Ecto neural progenitor cell (in vitro differentiated cells): Measurements from ENCODE around the gene SNAP47.

ENCODE experiments used
- DNase-seq: peaks from one replicate; pipeline ENCODE4 v3.0.0-alpha.2; 2018; ENCODE audit warnings: low spot score

SNAP47 gene

DNA sequence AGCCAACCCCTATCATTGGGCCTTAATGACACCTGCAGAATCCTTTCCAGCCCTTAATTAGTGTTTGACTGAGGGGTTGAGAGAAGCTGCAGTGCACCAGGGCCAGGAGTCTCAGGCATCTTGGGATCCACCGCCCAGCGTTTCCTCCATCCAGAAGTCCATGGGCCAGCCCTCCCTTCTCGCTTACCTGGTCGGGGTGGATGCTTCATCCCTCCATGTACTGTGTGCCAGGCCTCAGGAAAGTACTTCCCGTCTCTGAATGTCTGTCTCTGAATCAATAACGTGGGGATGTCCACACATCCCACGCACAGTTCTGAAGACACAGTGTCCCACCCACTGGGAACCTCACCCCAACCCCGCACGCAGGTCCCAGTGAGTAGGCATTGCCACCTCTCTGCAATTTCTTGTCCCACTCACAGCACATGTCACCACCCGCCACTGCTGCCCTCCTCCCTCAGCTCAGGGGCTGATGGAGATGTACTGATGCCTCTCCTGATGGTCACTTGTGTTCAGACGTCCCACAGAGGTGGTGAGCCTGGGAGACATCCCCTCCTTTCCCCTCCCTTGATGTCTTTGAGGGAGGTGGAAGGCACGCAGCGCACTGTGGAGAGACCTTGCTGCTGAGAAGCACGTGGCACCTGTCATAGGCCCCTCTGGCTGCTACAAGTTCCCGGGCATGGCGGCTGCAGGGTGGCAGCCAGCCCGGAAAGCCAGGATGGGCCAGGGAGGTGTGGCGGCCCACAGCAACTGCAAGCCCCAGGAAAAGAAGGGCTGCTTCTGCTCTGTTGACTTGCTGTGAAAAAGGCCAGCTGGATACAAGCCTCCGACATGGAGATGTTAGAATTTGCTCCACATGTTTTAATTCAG lies 50.8 kb downstream of the SNAP47 start:
- DNase-seq = peak; percentile 42

DNA sequence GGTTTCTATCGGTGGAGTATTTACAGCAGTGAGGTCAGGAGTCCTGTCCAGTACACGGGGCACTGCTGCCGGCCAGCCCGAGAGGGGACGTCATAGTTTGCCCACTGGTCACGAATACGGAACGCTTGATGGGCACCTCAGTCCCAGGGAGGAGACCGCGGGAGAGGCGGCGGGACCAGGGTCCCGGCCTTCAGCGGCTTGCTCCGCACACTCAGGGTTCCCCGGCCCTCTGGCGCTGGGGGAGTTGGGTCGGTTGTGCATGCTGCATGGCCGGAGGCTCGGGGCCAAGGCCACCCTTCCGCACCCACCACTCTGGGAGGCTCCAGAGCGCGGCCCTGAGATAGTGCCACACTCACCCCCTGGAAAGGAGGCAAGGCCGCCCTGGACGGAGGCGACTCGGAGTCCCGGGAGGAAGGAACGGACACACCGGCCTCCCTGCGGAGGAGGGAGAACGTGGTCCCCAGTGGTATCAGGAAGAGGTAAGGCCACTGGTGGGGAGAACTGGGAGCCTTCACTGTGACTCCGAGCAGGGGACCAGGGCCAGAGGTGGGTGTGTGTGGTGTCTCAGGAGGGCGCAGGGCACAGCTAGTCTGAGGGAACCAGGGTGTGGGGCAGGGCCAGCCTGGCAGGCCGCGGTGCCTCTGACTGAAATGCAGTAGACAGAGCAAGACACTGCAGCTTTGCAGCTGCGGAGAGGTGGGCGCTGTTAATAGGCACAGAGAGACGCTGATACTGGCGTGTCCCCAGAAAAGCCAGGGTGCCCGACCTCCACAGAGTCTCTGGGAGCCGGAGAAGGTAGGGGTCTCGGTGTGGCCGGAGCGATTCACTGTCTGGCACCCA lies 51.7 kb downstream of the SNAP47 start:
- peak; percentile 48 for DNase-seq

DNA sequence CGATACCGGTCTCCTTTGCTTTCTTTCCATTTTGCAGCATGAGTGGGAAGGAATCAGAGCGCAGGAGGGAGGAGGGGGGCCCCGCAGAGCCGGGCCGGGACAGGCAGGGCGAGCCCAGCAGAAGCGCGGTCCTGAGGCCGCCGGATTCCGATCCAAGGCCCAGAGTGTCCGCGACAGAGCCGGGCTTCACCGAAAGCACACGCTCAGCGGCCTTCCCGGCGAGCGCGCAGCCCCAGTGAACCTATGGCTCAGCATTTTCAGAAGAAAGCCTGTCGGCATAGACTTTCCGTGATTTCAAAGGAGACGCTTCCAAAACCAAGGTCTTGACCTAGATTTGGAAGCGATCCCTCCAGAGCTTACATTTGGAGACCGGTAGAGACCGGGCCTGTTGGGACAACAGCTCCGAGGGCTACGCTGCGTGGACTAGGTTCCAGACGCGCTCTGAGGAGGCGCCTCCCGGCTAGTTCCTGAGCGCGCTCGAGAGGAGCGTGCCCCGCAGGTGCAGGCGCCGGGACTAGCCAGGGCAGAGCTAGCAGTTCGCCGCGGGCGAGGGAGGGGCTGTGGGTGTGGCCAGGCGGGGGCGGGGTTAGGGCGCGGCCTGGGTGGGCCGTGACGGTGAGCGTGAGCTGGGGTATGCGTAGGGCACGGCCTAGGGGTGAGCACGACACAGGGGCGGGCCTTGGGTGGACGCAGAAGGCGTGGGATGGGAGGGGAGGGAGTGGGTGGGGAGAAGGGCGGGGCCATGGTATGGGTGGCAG lies 52.5 kb downstream of the SNAP47 start:
- DNase-seq = peak; percentile 98

DNA sequence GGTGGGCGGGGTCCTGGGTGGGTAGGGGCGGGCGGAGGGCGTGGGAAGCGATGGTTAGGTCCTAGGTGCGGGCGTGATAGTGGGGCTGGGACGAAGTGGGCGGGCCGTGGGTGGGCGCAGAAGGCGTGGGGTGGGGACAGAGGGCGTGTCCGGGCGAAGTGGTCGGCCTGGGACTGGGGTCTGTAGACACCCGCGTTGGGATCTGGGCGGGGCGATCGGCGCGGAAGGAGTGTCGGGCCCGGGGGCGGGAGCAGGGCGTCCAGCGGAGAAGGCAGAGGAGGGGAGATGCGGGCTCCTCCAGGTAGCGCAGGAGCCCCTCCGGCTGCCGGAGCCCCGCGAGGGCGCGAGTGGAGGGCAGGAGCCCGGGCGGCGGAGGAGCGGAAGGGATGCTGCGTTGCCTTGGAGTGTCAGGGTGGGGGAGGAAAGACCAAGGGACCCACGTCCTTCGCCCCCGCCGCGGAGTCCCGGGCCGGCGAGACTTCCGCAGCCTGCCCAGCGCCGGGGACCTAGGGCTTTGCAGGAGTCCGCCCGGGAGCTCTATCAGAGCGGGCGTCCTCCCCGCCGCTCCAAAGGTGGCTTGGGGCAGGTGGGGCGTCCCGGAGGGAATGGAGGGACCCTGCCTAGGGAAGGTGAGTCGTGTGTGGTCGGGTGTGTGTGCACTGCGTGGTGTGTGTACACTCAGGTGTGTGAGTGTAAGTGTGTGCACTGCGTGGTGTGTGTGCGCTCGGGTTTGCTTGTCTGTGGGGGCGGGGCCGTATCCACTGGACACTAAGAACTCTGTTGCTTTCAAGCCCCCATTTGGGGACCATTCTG lies 53.2 kb downstream of the SNAP47 start:
- peak; percentile 90 for DNase-seq

DNA sequence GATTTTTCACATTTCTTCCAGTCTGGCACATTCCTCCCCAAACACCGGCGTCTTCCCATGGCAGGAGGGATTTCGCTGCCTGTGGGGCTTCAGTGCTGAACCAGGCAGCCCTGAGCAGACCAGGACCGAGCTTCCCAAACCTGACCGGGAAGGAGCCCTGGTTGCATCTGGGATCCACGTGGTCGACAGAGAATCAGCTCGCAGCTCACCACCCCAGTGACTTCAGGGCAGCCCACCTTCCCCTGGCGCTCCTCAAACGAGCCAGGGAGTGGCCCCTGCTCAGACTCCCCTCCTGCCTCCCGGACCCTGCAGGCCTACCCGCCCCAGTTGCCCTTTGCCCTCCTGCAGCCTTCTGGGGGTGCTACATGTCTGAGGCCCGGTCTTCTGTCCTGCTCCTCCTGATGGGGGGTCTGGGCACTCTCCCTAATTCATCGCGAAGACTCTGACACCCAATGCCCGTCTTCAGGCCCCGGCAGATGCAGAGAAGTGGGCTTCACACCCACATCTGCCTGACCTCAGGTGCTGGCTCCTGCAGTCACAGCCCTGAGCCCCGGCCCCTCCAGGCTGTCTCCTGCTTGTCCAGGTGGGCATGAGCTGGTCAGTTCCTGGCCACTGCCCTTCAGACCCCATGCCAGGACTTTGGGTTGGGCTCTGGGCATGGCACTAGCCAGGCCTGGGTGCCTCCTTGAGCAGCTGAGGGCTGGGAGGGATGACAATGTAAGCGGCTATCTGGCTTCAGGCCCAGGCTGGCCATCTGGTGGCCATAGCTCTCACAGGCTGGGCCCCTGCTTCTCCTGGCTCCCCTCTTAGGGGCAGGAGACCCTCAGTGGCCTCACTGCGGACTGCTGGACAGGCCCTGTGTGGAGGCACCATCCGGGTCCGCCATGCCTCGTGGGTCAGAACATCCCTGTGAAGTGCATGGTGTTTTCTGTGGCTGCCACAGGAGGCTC lies 54.1 kb downstream of the SNAP47 start:
- DNase-seq = no peak

DNA sequence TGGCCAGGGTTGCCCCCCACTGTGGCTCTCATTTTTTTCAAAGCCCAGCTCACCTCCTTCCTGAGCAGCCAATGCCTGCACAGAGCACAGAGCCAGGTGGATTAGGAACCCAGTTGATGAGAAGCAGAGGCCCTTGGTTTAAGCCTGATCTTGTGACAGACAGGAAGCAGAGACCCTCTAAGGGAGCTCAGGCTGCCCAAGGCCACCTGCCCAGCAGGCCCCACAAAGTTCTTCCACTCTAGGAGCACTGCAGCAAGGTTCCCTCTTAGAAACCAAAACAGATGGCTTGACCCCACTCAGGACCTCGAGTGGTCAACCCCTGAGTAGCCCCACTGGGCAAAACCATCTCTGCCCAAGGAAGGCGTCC lies 54.8 kb downstream of the SNAP47 start:
- no peak for DNase-seq

DNA sequence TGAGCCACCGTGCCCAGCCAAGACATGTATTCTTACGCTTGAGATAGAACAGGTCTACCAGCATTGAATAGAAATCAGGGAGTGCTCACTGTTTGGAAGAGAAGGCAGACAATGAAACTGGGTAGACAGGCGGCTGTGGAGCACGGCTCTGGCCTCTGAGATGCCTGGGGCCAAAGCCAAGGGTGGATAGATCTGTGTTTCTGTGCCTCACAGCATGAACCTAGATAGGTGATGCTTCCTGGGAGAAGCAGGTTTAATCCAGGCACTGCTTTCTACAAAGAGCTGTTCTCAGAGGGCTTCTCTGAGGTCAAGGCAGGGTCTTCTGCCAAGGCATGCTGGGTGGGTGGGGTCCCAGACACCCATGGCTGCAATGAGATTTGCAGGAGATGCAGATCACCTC lies 55.6 kb downstream of the SNAP47 start:
- DNase-seq = no peak

DNA sequence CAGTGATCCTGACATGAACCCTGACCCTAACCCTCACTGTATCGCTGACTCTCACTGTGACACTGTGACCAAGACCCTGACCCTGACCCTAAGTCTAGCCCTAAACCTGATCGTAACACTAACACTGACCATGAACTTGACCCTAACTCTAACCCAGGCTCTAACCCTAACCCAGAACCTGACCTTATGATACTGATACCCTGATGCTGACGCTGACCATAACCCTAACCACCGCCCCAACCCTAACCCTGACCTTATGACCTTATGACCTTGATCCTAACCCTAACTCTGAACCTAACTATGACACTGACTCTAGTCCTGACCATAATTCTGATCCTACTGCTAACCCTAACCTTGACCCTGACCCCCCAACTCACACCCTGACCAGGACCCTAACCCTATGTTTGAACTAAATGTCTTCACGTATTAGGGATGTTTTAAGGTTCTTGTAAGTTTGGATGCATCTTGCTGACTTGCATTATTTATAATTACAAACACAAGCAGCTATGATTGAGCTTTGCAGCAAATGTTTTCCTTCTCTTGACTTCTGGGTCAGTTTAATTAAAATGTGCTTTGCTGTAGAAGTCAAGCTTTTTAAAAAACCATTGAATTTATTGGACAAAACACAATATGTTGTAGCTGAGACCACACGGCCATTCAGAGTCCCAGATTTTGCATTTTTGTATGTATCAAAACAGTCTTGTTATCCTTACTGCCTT lies 56.3 kb downstream of the SNAP47 start:
- DNase-seq = no peak

DNA sequence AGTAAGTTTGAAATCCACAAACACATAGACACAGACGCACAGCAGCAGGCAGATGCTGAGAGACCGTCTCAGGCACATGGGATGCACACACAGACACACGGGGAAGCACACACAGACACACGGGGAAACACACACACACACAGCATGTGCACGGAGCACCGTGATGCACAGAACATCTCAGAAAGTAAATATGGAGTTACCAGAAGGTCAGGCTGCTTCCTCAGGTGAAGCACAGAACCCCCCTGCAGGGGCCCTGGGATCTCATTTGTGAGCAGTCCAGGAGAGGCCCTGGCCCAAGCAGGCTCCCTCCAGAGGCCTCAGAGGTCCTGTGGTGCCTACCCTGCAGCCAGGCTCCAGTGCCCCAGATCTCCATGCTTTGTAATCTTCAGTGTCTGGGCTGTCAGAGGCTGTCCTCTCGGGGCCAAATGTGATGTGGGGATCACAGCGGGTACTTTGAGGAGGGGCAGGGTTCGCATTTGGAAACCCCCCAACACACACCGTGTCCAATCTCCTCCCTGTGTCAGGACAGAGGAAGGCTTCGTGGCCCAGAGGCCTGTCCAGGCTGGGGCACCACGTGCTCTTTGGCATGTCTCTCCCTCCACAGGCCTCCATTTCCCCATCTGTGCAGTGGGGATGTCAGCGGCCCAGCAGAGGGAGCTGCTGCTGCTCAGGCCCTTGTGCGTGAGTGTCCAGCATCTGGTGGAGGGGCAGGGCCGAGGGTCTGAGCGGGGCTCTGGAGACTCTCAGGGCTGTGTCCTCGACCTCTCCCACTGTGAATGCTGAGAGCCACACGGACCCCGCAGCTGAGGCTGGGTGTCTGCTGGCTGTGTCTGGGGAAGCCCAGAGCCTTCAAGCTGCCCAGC lies 57.2 kb downstream of the SNAP47 start:
- DNase-seq = no peak

DNA sequence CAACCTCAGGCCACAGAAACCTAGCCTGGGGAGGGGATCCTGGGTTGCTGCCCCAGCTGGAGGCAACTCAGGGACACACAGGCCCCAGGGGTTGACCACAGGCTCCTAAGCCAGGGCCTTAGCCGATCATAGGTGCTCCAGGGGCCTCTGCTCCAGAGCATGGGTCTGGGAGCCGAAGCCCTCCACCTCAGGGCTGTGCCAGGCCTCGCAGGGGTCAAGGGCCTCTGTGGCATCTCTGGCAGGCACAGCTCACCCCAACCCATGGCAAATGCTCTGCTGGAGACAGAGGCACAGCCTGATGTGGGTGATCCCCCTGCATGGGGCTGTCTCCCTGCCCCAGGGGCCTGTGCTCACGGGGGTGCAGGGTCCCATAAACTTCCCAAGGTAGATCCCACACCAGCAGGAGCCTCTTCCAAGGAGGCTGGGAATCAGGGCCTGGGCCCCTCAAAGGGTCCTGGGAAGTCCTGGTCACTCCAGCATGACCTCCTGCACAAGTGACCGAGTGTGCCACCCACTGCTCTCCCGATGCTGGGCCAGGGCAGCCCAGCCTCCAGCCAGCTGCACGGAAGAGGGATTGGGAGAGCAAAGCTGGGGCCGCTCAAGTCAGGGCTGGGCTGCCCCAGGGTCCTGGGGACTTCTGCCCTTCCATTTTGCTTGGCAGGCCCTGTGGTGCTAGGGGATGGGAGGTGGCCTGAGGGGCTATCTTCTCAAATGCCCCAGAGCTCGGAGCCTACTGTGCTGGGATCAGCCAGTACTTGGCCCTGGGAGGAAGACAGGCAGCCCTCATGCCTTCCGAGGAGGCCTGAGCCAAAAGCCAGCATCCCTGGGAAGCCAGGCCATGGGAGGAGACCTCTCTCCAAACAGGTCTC lies 58.1 kb downstream of the SNAP47 start:
- no peak for DNase-seq

DNA sequence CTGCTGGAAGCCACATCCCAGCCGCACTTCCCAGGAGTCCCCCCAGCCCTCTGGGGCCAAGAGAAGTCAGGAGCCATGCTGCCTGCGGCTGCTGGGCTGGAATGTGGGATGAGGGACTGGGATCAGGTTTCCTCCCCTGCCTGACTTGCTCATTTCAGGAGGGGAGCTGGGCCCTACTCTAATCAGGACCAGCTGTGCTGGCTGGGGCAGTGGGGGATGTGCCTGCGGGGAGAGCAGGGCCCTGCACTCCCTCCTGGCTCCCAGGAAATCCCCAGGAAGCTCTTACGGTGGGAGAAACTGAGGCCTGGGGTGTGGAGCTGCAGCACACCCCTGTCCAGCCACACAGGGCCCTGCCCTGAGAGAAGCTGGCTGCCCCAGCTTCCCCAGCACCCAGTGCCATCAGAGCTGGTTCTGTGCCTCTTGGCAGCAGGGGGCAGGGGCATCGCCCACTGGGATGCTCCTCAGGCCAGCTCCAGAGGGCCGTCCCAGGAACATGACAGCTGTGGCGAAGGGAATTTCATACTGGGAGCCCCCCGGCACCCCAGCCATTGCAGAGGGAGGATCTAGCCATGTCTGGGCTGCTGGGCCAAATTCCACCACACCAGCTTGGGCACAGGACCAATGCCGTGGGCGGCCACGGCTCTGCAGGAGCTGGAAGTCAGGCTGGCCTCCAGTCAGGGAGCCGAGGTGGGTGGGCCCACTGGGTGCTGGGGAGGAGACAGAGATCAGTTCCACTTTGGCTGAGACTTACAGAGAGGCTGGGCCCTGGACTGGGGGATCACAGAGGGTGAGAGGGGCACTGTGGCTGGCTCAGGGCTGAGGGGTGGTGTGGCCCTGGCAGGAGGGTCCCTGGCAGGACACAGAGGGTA lies 58.9 kb downstream of the SNAP47 start:
- peak; percentile 83 for DNase-seq

DNA sequence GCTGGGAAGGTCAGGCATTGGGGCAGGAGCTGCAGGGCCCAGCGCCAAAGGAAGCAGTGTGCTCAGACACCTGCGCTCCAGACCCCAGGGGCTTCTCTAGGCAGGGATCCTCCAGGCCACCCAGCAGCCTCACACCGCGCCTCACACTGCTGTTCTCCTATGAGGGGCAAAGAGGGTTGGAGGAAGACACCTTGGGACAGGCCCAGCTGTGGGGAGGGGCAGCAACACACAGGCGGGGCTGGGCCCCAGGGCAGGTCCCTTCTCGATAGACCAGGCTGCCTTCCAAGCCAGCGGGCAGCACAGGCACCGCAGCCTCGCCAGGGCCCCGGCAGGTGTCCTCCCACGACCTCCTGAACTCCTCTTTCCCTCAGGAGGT lies 59.6 kb downstream of the SNAP47 start:
- DNase-seq = peak; percentile 53

DNA sequence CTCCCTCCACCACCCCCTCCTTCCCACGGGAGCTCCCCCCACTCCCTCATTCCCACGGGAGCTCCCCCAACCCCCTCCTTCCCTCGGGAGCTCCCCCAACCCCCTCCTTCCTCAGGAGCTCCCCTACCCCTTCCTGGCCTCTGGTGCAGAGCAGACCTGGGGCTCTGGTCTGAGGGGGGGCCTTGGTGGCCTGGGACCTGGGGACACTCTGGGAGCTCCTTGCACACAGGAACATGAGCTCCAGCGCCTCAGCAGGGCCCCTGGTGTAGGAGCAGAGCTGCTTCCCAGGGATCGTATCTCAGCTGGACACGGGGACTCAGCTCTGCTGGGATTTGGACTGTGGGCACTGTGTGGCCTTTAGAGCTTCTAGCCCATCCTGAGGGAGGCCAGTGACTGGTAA lies 60.5 kb downstream of the SNAP47 start:
- peak; percentile 49 for DNase-seq

DNA sequence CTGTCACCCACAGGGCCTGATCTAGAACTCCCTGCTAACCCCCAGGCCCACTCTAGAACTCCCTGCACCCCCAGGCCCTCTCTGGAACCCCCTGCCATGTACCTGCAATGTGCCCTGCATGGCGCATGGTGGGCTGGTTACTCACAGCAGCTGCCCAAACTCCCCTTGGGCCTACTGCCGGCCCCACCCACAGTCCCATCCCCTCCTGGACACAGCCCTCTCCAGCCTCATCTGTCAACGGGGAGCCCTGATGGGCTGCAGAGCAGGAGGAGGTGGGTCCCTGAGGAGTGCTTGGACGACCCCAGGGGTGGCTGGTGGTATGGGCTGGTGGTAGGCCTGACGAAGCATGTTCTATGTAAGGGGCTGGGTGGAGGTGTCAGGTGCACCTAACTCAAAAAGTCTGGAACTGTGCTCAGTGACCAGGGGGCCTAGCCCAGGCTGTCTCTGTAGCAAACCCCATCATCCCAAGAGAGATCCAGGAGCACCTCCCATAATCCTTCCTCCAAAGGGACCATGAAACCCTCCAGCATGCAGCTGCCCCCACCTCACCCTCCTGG lies 61.2 kb downstream of the SNAP47 start:
- DNase-seq = no peak

DNA sequence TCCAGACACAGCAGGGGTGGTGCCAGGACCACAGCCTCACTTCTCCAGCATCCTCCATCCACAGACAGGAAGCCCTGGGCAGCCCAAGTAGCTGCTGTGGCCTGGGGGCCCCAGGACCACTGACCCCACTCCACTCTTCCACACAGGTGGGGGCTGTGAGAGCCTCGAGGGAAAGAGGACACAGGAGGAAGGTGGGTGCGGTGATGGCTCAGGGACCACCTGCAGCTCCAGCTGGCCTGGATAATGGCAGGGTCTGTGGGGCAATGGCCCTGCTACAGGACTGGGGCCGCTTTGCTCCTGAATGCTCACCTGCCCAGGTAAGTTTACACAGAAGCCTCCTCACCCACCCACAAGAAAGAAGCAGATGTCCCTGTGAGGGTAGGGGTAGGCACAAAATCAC lies 61.9 kb downstream of the SNAP47 start:
- no peak for DNase-seq

DNA sequence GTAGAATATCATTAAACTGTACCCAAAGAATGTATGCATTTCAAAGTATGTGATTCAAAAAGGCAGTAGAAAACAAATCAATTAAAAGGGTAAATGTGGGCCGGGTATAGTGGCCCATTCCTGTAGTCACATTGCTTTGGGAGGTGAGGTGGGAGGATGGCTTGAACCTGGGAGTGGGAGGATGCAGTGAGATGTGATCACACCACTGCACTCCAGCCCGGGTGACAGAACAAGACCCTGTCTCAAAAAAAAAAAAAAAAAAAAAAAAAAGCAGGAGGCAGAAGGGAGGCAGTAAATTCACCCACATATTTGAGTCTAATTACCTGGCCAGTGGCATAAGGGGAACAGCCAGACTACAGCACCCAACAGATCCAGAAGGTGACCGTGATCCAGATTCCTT lies 62.4 kb downstream of the SNAP47 start:
- DNase-seq = no peak
